ENCODE results near the gene OPCML.

Gene OPCML

DNA sequence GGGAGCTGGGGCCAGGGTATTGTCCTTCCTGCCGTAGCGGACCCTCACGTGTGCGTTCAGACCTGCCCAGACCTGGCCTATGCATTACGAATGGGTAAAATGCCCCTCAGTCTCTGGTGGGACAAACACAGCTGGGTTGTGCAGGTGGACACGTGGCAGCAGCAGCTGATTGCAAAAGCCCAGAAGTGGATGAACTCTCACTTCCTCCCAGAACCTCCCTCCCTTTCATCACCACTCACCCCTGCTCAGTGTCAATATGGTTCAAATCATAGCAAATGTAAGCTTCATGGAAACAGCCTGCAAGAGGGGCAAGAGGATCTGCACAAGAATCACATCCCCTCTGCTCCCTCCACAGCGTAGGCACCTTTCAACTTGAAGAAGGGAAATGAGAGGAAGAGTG lies 352.1 kb downstream of the OPCML start:
- no peaks in the 10 kb centered on the region for H3K79me2 ChIP-seq (ENCODE audit: insufficient read depth, low read depth)
- no peak overlapping the region for H2AFZ ChIP-seq (ENCODE audit: low read depth)
- no peak overlapping the region for H3K27ac ChIP-seq
- H3K36me3 ChIP-seq (ENCODE audit: insufficient read depth): no peaks in the 10 kb centered on the region
- H3K4me1 ChIP-seq (ENCODE audit: low read depth, poor library complexity, severe bottlenecking): no peaks in the 10 kb centered on the region
- no peak overlapping the region for H3K4me2 ChIP-seq
- no peaks in the 10 kb centered on the region for H3K27me3 ChIP-seq (ENCODE audit: insufficient read depth, low read depth)
- no peak overlapping the region for H3K9ac ChIP-seq
- no peak overlapping the region for H3K4me3 ChIP-seq (IDR thresholded peaks at IDR 0.05; ENCODE audit: insufficient read depth, low read depth, low read length)
- TF ChIP-seq, protein P1, sequence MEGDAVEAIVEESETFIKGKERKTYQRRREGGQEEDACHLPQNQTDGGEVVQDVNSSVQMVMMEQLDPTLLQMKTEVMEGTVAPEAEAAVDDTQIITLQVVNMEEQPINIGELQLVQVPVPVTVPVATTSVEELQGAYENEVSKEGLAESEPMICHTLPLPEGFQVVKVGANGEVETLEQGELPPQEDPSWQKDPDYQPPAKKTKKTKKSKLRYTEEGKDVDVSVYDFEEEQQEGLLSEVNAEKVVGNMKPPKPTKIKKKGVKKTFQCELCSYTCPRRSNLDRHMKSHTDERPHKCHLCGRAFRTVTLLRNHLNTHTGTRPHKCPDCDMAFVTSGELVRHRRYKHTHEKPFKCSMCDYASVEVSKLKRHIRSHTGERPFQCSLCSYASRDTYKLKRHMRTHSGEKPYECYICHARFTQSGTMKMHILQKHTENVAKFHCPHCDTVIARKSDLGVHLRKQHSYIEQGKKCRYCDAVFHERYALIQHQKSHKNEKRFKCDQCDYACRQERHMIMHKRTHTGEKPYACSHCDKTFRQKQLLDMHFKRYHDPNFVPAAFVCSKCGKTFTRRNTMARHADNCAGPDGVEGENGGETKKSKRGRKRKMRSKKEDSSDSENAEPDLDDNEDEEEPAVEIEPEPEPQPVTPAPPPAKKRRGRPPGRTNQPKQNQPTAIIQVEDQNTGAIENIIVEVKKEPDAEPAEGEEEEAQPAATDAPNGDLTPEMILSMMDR (conservative IDR thresholded peaks at IDR 0.05; ENCODE audit: low read depth, low read length): no peak
- no peaks in the 10 kb centered on the region for H4K20me1 ChIP-seq (ENCODE audit: insufficient read depth)

DNA sequence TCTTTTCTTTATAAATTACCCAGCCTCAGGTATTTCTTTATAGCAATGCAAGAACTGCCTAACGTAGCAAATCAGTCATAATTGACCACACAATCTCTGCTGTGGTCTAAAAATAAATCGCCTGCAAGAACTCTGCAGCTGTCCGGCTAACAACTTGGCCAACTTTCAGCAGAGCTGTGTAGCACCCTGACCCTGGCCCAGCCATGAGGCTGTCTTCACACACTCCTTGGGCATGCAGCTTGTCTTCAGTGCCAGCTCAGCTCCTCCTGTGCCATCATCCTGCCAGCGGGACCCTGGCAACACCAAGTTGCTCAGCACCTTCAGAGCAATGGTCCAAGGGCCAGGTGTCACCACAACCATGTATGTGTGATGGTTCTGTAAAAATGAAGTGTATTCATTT lies 355.6 kb downstream of the OPCML start:
- Histone ChIP-seq H4K20me1 (ENCODE audit: insufficient read depth) (no peaks in the 10 kb centered on the region), H3K9ac (no peak overlapping the region), H3K27ac (no peak overlapping the region), H3K4me1 (ENCODE audit: low read depth, poor library complexity, severe bottlenecking) (no peaks in the 10 kb centered on the region), H3K4me2 (no peak overlapping the region), H3K79me2 (ENCODE audit: insufficient read depth, low read depth) (no peaks in the 10 kb centered on the region), H3K36me3 (ENCODE audit: insufficient read depth) (no peaks in the 10 kb centered on the region), H3K4me3 (IDR thresholded peaks at IDR 0.05; ENCODE audit: insufficient read depth, low read depth, low read length) (no peak overlapping the region), H2AFZ (ENCODE audit: low read depth) (no peak overlapping the region), H3K27me3 (ENCODE audit: insufficient read depth, low read depth) (no peaks in the 10 kb centered on the region)
- TF ChIP-seq, protein P1 (conservative IDR thresholded peaks at IDR 0.05; ENCODE audit: low read depth, low read length): no peak

DNA sequence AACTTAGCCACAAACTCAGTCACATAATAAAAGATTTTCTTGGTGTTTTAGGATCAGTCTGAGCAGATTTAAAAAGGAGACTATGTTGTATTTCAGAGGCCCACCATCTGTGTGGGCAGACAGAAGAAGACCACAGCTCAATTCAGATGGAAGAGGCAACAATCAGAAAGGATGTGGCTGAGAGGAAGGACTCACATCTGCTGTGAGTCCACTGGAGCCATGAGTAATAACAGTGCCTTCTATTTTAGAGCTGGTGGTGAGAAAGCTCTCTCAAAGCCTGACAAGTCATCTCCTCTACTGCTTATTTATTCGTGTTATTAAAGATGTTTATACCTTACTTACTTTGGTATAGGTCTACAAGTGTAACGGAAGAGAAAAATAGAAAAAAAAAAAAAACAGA lies 357.2 kb downstream of the OPCML start:
- no peak overlapping the region for H2AFZ ChIP-seq (ENCODE audit: low read depth)
- no peak overlapping the region for H3K9ac ChIP-seq
- H3K36me3 ChIP-seq (ENCODE audit: insufficient read depth): no peaks in the 10 kb centered on the region
- no peak overlapping the region for H3K27ac ChIP-seq
- H3K27me3 ChIP-seq (ENCODE audit: insufficient read depth, low read depth): no peaks in the 10 kb centered on the region
- no peaks in the 10 kb centered on the region for H3K79me2 ChIP-seq (ENCODE audit: insufficient read depth, low read depth)
- TF ChIP-seq, protein P1 (conservative IDR thresholded peaks at IDR 0.05; ENCODE audit: low read depth, low read length): no peak
- H3K4me1 ChIP-seq (ENCODE audit: low read depth, poor library complexity, severe bottlenecking): no peaks in the 10 kb centered on the region
- H4K20me1 ChIP-seq (ENCODE audit: insufficient read depth): no peaks in the 10 kb centered on the region
- no peak overlapping the region for H3K4me3 ChIP-seq (IDR thresholded peaks at IDR 0.05; ENCODE audit: insufficient read depth, low read depth, low read length)
- no peak overlapping the region for H3K4me2 ChIP-seq

DNA sequence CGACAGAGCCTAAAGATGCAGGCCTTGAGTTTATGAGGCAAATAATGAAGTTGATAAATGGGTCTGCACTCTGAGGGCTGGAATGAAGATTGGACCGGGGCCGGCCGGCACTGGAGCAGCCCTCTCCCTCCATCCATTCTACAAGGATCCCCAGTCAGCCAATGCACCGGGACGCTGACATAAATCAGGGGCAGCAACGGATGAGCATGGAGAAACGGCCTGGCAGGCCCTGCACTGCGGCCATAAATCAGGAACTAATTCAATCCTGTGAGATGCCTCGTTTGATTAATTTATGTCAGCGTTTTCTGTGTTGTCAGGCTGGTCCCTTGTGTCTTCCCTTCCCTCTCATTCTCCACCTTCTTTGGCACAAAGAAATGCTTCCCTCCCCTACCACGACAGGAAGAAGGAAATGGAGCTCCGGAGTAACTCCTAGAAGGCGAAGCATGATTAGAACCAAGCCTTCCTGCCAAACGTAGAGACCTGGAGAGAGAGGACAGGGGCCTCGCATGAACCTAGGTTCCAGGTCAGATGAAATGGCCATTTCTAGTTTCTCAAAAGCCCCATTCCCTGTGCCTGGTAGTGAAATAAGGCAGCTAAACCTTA lies 358.4 kb downstream of the OPCML start:
- Histone ChIP-seq H3K4me3 (IDR thresholded peaks at IDR 0.05; ENCODE audit: insufficient read depth, low read depth, low read length) (no peak overlapping the region), H3K27me3 (ENCODE audit: insufficient read depth, low read depth) (no peaks in the 10 kb centered on the region), H3K79me2 (ENCODE audit: insufficient read depth, low read depth) (no peaks in the 10 kb centered on the region), H3K4me2 (no peak overlapping the region), H3K27ac (no peak overlapping the region), H3K9ac (no peak overlapping the region), H2AFZ (ENCODE audit: low read depth) (no peak overlapping the region), H4K20me1 (ENCODE audit: insufficient read depth) (no peaks in the 10 kb centered on the region), H3K4me1 (ENCODE audit: low read depth, poor library complexity, severe bottlenecking) (no peaks in the 10 kb centered on the region), H3K36me3 (ENCODE audit: insufficient read depth) (no peaks in the 10 kb centered on the region)
- TF ChIP-seq, protein P1 (conservative IDR thresholded peaks at IDR 0.05; ENCODE audit: low read depth, low read length): no peak

Measured in KMS-11 (cell line).